GM23248 (cell line): Measurements from ENCODE around the gene NMRK2.
"Not testable (repeated sequence)": the region's sequence is repeated elsewhere in the genome, so short reads cannot be mapped to it uniquely, and the experiment has no call there.

ENCODE experiments used
- EZH2 ChIP-seq: fragments of 200-600 bp; sonication (generic); IDR thresholded peaks from 2 replicates; pipeline ENCODE4 v1.6.1; 2018; ENCODE audit warnings: antibody characterized with exemption, mild to moderate bottlenecking; ENCODE audit not compliant: insufficient read depth, poor library complexity, severe bottlenecking
- EZH2phosphoT487 ChIP-seq: fragments of 200-600 bp; sonication (generic); IDR thresholded peaks from 2 replicates; pipeline ENCODE4 v1.6.1; 2018; ENCODE audit warnings: antibody characterized with exemption, moderate library complexity, mild to moderate bottlenecking, low read depth; ENCODE audit not compliant: insufficient read depth

GRCh38 chr19:3967983-3968382 is 35.1 kb downstream of the NMRK2 start:
- not testable (repeated sequence) for TF ChIP-seq EZH2phosphoT487, EZH2
